ENCODE data around the gene COX20. TPM values are rescaled to one million over a fixed set of nuclear protein-coding genes. Genes with fewer than 3 reads are reported as not detected.
A peak's percentile ranks its signal among the peaks of the same experiment; 100 is the strongest.

Gene COX20
- total and polyA plus RNA-seq, 2 of the 8 experiments (the other 6 are each of a cell fraction or from before 2014, with no cell fraction given), result 17.5 to 28.8 TPM

- H3K79me2 ChIP-seq (ENCODE audit: control insufficient read depth in 1 of 2, insufficient read depth in 2 of 2, low read length in 2 of 2), result no peaks in the 10 kb centered on the region
- no peak overlapping the region for H3K4me3 ChIP-seq (ENCODE audit: extremely low read depth in 1 of 4, insufficient read depth in 2 of 4, low read depth in 3 of 4, low read length in 4 of 4)
- no peaks in the 10 kb centered on the region for H3K79me1 ChIP-seq (ENCODE audit: low read depth, low read length)
- H2AK5ac ChIP-seq (ENCODE audit: low read depth, low read length), result no peak overlapping the region
- H3K9ac ChIP-seq (replicated peaks in 1 of 4; ENCODE audit: extremely low read depth in 1 of 4, low read depth in 3 of 4, low read length in 3 of 4), result no peak overlapping the region
- H3K9me3 ChIP-seq (ENCODE audit: insufficient read depth in 2 of 2, low read depth in 1 of 2, low read length in 1 of 2), result no peaks in the 10 kb centered on the region
- ChIA-PET POLR2A (ENCODE audit: partially characterized antibody) (interaction anchor here (0.6 to 3.9 kb wide), 10 partner anchors 15 to 198 kb away, joined by 3 to 39 read pairs (median 4); partner anchors contain the start of gene COX20), CTCF (ENCODE audit: partially characterized antibody) (interaction anchor here (0.6 to 4.6 kb wide), 35 partner anchors 9 to 344 kb away, joined by 3 to 50 read pairs (median 3); no protein-coding TSS in a partner anchor)
- H3K27ac ChIP-seq (ENCODE audit: low read depth, low read length), result no peak overlapping the region
- H3K23me2 ChIP-seq (ENCODE audit: low read depth, low read length), result no peaks in the 10 kb centered on the region
- peaks cover 0 to 5% (median 0%) of the 10 kb centered on the region in 4 experiments; a peak in 1 of 7 replicates for H3K4me1 ChIP-seq (replicated peaks in 1 of 4; ENCODE audit: control insufficient read depth in 3 of 4, insufficient read depth in 4 of 4, low read length in 3 of 4)
- no peak overlapping the region for H3K18ac ChIP-seq (ENCODE audit: extremely low read depth, low read length)
- no peaks in the 10 kb centered on the region for H3K27me3 ChIP-seq (replicated peaks in 1 of 4; ENCODE audit: control insufficient read depth in 3 of 4, extremely low read depth in 1 of 4, insufficient read depth in 3 of 4, low read length in 3 of 4)
- no peaks in the 10 kb centered on the region for H4K20me1 ChIP-seq (replicated peaks in 1 of 2; ENCODE audit: control insufficient read depth in 1 of 2, insufficient read depth in 2 of 2, low read length in 2 of 2)
- no peak overlapping the region for H2BK5ac ChIP-seq (ENCODE audit: low read depth, low read length)
- H3K4ac ChIP-seq (replicated peaks; ENCODE audit: insufficient read length, low read depth, low read length), result no peak overlapping the region
- H3K36me3 ChIP-seq (ENCODE audit: control insufficient read depth in 2 of 4, insufficient read depth in 4 of 4, low read length in 3 of 4), result no peaks in the 10 kb centered on the region
- no peak overlapping the region for H2BK15ac ChIP-seq (ENCODE audit: low read length)
- no peak overlapping the region for H2BK12ac ChIP-seq (ENCODE audit: low read depth, low read length)
- DNase-seq (ENCODE audit: low read depth in 1 of 2, low spot score in 2 of 2) (no peak), FAIRE-seq (no peak)
- H3K14ac ChIP-seq (ENCODE audit: insufficient read length), result no peak overlapping the region
- H2AFZ ChIP-seq (ENCODE audit: low read length), result no peak overlapping the region
- H2BK20ac ChIP-seq (ENCODE audit: low read length), result no peak overlapping the region
- no peak overlapping the region for H3K56ac ChIP-seq (replicated peaks; ENCODE audit: insufficient read length, low read depth, low read length)
- H3K4me2 ChIP-seq (ENCODE audit: insufficient read depth in 1 of 2, low read depth in 2 of 2, low read length in 2 of 2), result no peak overlapping the region
- H4K5ac ChIP-seq (ENCODE audit: insufficient read length, low read depth, low read length), result no peak overlapping the region
- H4K8ac ChIP-seq (ENCODE audit: extremely low read depth, insufficient read depth, low read length), result no peak overlapping the region
- H4K91ac ChIP-seq (replicated peaks; ENCODE audit: insufficient read length, low read length), result no peak overlapping the region
- H2BK120ac ChIP-seq (replicated peaks; ENCODE audit: low read depth, low read length), result no peak overlapping the region
- WGBS, 2 experiments (ENCODE audit: extremely low coverage in 1 of 2, insufficient coverage in 1 of 2, insufficient read length in 1 of 2, insufficient replicate concordance in 2 of 2, low coverage in 1 of 2, low lambda C conversion rate in 2 of 2, missing lambda C conversion rate in 1 of 2), result 65% methylated on average over 14 of the region's 14 CpGs; no CpG with 5 or more reads in 1 of the 2 experiments
- H3K23ac ChIP-seq (ENCODE audit: insufficient read length), result no peak overlapping the region
- TF ChIP-seq CHD1 (IDR thresholded peaks at IDR 0.05; ENCODE audit: low read depth, low read length) (no peak), RAD21 (IDR thresholded peaks at IDR 0.05 in 1 of 2, conservative IDR thresholded peaks at IDR 0.05 in 1 of 2; ENCODE audit: low read depth in 2 of 2, low read length in 2 of 2) (peak; percentile 66 to 76), ATF2 (IDR thresholded peaks at IDR 0.05; ENCODE audit: low read length) (no peak), RBBP5 (IDR thresholded peaks at IDR 0.05; ENCODE audit: borderline replicate concordance, low read depth, low read length) (no peak), CTCF (IDR thresholded peaks at IDR 0.05; ENCODE audit: control extremely low read depth in 1 of 3, insufficient read depth in 1 of 3, low read depth in 1 of 3, low read length in 3 of 3) (peak; percentile 48 to 67 (median 61)), CREB1 (IDR thresholded peaks at IDR 0.05) (no peak), PHF8 (conservative IDR thresholded peaks at IDR 0.05; ENCODE audit: low read depth, low read length) (no peak), BACH1 (IDR thresholded peaks at IDR 0.05; ENCODE audit: low read length) (no peak), KDM4A (IDR thresholded peaks at IDR 0.05; ENCODE audit: low read depth, low read length, severe bottlenecking) (no peak)
Observed at GRCh38 chr1:244801246-244801645, 34.2 kb upstream of the COX20 start.

Data from H1 (cell line).